ENCODE data around the gene COL17A1.

The COL17A1 gene

DNA sequence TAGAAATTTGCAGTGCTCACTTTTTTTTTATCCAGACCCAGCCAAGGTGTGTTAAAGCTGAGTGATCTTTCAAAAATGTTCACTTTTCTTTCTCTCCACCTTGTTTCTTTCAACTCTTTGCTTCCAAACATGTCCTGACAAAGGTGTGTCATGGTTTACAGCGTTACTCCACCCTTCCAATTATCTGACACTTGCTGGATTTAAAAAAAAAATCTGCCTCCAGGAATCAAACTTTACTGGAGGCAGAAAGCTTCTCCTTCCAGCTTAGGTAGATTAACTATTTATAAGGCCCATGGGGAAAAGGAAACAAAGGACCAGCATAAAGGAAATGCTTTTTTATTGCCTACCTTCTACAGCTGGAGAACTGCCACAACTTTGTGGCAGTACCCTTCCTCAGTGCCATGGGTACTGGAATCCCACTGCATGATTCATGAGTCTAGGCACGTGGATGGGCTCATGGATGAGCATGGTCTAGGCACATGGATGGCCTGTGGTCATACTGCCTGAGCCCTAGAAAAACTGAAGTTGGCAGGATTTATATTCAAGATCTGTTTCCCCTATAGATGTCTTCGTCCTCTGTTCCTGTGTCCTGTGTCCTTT lies at the start of gene COL17A1:
COL17A1 (minus strand) TSS at position 80 of the 600 bp plus-strand sequence. CDS start 5,207 bp downstream, outside the sequence.
- no peak for DNase-seq

DNA sequence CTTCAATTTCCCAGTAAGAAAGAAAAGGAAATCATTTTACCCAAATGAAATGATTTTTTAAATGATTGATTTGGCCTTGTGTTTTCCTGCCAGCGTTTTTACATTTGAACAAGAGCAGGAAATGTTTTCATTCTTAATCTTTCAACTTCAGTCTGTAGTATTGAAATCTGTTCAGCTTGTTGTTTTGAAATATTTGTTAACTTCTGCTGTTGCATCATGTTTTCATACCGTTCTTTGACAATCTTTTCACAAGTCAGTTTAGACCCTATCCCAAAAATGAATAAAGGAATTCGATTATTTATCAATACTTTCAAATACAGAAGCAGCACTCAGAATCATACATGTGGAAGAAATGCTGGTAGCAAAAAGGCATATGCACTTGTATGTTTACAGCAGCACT lies 44.4 kb upstream of the COL17A1 start:
- no peak for DNase-seq

DNA sequence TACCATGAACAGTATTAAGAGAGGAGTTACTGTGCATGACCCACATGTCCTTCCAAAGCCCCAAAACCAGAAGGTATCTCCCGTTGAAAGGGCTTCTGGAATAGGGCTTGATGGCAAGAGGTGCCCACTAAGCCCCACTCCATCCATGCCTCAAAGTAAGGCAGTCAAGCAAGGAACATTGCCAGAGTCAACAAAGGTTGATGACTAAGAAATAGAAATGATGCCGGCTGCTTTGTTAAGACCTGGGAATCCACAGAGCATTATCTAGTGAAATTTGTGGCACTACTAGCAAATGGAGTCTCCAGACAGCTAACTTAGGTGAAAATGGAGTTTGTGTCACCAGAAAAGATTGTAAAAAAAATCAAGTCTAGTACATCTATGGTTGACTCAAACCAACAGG lies 42.5 kb upstream of the COL17A1 start:
- DNase-seq = no peak

DNA sequence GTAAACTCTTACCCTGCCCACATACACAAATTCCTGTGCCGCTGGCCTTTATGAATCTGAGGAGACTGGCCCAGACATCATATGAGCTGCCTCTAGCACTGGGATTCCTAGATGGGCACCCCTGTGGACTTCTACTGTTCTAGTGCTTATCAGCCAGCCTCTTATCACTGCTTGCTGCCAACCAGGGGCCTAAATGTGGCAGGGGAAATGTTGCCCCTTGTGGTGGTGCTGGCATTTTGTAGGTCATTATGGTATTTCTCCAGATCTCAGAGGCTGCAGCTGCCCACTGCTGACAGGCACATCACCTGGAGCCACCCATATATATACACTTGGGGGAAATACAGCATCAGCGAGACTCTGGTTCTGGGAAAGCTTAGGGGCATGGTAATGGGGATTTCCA lies 41.7 kb upstream of the COL17A1 start:
- DNase-seq = no peak

DNA sequence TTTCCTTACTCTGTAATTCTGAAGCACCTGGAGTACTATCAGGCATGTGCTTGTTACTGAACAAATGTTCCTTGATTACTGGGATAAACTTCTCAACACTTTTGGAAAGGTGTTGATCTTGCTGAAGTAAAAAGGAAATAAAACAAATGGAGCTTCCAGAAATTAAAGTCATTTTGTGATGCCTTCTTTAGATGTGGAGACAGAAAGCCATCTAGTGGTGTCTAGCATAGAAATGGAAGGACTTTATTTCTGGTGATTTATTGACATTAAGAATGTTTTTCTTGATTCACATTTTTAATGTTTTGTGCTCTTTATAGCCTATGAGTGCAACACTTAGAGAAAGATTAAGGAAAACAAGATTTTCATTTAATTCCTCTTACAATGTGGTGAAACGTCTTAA lies 37.7 kb upstream of the COL17A1 start:
- DNase-seq = no peak

DNA sequence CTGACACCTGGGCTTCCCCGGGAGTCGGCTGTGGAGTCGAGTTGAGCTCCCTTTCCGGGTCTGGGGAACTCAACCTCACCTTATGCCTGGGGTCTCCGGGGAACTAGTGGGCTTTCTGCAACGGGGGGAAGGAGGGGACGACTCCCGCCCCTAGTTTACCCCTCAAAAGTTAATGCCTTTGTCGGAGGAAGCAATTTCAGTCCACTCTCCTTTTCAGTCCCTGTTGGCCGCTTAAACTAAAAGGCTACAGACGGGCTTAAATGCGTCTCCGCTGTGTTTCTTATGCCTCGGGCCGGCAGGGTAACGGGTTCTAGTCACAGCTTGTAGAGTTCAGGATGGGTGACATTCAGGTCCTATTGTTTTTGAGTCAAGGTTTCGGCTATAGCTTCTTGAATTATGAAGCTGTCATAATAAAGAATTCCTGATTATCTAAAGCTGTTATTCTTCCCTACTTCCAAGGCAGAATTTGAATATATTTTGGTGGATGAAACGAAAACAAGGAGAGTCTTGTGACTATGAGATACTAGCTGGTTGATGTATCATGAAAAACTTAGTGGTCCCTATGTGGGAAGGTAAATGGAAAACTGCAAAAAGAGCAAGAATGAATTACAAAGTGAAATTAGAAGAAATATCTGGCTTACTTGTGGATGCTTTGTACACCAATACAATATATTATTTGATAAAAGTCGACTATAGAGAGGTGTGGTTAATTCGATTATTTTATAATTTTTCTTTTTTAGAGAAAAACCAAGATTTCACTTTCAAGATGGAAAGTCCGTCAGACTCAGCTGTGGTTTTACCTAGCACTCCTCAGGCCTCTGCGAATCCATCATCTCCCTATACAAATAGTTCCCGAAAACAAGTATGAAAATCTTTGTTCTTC lies 36.8 kb upstream of the COL17A1 start:
- no peak for DNase-seq

DNA sequence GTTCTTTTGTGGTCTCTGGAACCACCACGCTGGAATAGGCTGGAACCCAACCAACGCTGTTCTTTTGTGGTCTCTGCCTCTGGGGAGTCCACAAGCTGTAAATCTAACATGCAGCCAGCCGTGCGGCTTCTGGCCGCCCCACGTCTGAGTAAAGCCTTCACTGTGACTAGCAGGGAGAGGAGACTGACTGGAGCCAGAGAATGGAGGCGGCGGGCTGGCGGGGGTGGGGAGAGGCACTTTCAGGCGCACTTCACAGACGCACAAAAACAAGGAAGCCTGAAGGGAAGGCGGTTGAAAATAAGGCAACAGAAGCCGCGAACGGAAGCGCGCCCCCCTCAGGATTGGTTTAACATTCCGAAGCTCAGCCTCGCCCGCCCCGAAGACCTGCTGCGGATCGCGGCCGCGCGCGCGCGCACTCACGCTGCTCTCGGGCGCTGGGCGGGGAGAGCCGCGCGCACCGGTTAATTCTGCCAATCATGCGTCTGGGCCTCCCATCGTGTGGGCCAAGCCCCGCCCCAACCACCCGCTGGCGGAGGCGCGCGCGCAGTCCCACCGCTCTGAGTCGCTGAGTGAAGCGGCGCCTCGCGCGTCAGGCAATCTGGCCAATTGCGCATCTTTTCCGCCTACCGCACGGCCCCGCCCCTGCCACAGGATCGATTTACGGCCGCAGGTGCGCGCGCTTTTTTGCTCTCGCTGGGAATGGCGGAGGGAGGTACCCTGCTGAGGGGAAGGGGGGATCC lies 36.0 kb upstream of the COL17A1 start, which contains the start of gene SFR1:
SFR1 (plus strand) TSS at position 687 of the 740 bp plus-strand sequence; CDS start at position 700, 13 bp downstream.
- peak; percentile 99 for DNase-seq

DNA sequence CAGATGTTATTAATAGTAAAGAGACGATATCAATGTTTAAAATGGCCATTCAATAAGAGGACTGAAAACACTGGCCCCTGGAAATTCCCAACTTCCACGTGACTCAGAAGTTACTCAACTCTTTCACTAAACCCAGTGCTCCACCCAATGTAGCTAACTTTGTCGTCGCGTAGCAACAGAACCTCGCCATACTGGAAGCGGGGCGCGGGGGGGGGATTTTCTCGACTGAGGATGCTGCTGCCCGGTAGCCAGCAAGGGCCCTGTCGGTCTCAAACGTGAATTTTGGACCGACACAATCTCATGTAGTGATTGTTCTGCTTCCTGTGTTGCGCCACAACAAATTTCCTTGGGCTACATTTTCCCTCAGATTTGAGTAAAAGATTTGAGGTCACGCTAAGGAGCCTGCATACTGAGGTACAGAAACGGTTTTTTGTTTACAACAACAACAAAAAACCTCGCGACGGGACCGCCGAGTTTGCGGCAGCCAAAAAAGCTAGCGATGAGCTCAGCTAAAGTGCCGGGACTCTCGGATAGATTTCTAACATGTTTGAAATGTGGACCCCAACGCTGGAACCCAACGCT lies 35.3 kb upstream of the COL17A1 start:
- DNase-seq = peak; percentile 21

DNA sequence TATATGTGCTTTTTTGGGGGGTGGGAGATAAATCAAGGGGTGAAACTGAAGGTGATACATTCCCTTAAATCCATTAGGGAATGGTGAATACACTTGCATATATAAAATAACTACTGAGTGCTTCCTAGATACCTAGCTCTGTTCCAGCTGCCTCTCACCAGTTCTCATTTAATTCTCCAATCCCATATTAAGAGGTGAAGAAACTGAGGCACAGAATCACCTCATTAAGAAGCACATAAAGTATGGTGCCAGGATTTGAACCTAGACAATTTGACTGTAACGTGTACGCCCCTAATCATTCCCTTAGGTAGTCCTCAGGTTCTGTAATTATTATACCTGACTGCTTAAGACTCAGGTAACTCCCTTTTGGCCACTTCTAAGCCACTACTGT lies 34.8 kb upstream of the COL17A1 start:
- no peak for DNase-seq

DNA sequence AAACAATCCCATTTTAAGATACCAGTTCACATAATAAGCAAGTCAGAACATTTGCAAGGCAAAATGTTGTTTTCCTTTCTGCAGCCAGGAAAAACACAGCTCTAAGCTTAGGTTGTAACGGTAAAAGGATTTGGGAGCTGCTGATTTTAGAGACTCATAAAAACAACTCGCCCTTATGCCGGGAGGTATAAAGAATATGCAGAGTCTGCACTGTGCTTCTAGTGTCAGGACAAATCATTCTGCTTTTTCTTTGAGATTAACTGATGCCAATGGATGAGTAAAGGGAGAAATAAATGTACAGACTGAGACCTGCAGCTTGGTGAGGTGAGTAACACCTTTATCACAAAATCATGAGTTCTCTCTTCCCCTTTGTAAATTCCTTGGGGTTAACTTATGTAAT lies 34.3 kb upstream of the COL17A1 start:
- DNase-seq = no peak

DNA sequence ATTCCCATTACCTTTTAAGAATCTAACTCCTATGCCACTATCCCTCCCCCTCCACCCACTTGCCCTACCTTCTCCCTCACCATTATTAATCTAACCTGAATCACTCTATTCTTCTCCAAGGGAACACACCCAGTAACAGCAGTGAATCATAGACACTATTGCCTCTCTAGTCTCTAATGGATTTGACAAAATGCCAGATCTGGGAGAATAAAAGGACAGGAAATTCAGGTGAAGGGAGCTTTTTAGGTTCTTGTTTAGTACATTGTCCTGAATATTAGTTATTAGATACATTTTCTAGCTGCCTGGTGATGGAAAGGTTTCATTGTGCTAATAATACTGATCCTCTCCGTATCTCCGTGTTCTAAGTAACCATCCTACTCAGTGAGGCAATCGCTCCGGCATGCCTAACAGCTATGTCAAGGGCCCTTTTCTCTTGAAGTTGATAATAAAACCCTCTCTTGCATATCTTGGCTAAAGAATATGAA lies 32.2 kb upstream of the COL17A1 start:
- DNase-seq = no peak

DNA sequence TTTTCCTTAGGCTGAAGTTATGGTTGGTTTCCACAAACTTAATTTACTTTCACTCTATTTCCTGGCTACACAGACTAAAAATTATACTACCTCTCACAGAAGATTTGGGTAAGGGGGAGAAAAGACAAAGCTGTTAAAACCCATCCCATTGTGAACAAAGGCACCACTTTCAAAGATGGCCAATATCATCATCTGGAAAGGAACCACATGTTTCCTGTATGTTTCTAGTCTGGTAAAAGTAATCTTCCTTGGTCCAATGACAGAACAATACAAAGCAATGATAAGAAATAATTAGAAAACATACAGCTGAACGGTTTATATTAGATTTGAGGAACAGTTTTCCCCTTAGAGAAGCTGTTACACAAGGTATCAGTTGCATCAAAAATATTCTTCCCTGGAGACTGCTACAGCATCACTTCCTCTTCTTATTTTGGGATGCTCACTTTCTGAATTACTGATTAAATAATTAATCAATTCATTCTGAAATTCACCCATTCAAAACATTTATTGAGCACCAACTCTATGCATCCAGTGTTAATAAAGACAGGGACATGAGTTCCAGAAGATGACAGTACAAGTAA lies 27.8 kb upstream of the COL17A1 start:
- DNase-seq = no peak

DNA sequence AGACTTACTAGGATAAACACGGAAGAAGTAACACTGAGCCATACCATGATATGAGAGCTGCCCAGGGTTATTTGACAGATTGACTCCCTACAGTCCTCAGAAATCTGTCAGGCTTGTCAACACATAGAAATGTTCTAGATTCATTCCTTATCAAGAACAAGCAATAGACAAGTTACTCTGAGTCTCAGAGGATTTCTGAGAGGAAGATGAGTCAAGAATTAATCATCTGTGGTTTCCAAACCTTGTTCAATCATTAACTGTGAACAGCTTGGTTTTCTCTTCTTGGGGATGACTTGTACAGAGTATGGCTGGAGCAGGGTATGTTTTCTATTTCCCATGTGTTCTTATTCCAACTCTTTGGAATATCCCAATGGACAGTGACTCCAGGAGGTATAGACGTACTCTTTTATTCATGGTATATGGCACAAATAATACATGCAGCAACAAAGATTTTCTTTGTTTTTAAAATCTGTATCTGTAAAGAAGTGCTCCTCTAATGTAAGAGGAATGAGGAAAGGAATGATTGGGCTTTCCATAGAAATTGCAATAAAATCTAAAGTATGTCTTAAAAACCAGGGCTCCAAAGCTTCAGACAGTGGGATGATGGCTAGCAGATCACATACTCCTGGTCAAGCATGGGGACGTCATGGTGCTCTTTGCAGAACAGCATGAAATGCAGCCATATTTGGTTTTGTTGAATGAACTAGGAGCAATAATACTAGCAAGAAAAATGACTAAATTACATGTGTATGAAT lies 24.4 kb upstream of the COL17A1 start:
- no peak for DNase-seq

DNA sequence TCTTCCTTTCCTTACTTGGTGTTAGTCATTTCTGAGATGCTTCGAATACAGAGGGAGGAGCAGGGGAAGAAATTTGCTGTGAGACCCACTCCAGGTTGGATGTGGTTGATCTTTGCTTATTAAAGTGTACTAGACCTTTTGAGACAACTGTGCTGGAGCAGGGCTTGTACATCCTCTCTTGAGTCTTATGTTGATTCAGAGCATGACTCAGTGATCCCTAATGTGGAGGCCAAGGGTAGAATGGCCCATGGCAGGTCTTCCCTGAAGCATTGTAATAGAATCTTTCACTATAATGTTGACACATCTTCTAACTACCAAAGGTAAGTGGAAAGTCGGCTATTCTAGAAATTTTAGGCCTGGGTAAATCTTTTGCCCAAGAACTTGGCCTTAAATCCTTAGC lies 19.2 kb upstream of the COL17A1 start:
- no peak for DNase-seq

DNA sequence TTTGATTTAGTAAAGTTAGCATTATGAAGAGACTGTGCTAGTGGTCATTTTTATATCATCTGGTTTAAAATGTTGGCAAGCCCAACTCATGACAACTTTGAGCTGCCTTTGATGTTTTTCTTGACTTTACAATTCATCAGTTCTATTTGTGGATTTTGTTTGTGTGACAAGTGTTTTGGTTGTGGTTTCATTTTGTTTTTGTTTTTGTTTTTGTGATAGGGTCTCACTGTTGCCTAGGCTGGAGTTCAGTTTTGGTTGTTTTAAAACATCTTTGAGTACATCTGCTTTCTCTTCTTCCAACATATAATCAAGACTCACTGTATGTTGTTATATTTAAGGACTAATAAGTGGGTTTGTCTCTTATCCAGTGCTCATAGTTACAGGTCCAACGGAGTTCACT lies 18.7 kb upstream of the COL17A1 start:
- no peak for DNase-seq

DNA sequence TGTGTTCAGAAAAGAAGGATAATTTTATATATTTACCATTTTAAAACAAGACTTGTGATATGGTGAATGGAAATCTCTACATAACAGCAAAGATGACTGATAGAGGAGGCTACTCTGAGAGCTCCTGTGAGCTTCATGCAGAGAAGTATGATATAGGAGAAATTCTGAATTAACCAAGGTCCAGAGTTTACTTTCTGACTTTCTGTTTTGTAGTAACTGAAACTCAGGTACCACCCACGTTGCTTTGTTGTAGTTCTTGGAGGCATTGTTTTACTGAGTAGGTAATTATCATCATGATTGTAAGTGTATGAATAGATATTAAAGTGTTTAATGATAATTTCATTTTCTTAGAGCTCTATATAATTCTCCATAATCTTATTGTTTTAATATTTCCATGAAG lies 18.3 kb upstream of the COL17A1 start:
- DNase-seq = no peak

DNA sequence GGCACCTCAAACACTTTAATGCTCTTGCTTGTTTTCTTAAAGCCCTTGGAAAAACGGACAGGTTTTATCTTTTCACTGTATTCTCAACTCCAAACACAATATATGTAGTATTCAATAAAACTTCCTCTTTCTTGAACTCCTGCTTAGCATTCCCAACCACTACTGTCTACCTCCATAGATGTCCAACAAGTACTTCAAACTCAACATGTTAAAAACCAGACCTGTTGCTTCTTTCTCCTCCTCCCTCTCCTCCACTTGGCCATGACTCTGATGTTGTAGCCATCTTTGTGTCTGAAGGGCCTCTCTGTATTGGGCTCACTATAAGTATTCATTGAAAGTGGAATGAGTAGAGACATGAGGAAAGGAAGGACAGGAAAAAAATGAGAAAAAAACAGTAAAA lies 16.2 kb upstream of the COL17A1 start:
- DNase-seq = no peak

DNA sequence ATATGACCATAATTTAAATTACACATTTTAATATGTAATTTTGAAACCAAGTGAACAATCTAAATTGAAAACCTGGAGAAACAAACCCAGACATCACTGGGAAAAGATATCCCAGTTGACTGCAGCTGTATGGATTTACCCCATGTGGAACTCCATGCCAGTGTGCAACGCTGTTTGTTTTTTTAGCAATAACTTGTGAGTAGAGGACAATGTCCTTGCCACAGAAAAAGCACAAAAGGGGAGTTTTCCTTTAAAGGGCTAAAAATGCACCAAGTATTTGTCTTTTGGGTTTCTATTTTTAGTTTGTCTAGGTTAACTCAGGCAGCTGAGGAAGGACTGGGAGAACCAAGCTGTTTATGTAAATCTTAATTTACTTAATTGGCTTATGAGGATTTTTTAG lies 15.1 kb upstream of the COL17A1 start:
- DNase-seq = no peak

DNA sequence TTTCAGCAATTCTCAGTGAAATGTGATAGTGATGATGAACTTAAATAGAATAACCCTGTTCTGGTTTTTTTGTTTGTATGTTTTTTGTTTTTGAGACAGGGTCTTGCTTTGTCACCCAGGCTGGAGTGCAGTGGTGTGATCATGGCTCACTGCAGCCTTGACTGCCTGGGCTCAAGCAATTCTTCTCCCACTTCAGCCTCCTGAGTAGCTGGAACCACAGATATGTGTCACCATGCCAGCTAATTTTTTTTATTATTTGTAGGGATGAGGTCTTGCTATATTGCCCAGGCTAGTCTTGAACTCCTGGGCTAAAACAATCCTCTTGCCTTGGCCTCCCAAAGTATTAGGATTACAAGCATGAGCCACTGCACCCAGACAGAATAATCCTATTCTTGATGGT lies 14.3 kb upstream of the COL17A1 start:
- DNase-seq = no peak

DNA sequence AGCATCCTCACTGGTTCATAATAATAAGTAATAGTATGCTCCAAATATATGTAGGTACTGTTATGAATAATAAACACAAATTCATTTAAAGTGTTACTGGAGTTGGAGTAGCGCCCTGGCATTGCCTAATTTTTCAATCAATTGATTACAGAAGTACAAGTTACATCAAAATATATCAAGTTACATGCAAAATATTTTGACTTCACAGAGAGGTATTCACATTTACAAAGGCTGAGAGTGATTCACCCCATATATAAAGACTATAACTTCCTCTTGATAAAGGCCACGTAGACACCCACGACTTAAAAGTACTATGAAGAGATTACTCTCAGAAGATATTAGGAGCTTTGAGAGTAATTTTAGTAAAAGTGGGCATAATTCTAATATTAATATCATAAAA lies 13.6 kb upstream of the COL17A1 start:
- no peak for DNase-seq

DNA sequence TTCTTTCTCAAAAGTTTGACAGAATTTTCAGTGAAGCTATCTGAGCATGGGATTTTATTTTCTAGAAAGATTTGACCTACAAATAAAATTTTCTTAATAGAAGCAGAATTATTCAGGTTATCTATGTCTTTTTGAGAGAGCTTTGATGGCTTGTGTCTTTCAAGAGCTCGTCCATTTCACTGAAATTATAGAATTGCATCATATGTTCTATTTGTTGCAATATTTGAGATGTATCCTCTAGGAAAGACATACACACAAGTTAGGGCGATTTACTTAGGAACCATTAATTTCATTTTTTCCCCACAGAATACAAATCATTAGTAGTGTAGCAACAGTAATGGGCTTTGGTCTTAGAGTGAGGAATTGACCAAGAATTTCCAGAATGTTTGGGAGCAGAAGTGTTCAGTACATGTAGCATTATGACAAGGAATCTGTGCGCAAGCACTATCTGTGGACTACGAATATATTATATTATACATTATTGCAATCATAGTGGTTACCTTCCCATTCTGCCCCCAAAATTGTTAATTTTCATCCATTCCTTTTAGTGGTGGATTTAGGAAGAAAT lies 12.8 kb upstream of the COL17A1 start:
- no peak for DNase-seq

DNA sequence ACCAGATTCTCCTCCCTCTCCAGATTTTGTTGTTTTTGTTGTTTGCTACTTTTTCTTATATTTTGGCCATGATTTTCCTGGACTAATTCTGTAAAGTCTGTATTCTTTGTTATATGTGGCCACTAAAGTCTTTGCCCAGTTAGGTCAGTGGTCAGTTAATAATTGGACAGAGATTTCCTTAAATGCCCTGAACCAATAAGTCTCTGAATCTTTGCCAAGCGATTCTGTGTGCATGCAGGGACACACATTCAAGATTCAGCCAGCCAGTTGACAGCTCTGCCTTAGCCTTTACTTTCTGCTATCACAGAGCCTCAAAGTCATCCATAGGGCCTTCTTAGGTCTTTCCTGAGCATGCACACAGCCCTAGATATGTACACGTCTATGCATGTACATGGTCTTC lies 11.0 kb upstream of the COL17A1 start:
- DNase-seq = no peak

All from SHP77 treated with DMSO at 0.1 percent for 48 hours (cell line).